ENCODE measurements around the gene TBL1XR1. TPM values are rescaled to one million over a fixed set of nuclear protein-coding genes. Genes with fewer than 3 reads are reported as not detected.

Gene TBL1XR1
- total and polyA plus RNA-seq, 2 of the 4 experiments (the other 2 are of a cell fraction) = 25.2 to 170 TPM

DNA sequence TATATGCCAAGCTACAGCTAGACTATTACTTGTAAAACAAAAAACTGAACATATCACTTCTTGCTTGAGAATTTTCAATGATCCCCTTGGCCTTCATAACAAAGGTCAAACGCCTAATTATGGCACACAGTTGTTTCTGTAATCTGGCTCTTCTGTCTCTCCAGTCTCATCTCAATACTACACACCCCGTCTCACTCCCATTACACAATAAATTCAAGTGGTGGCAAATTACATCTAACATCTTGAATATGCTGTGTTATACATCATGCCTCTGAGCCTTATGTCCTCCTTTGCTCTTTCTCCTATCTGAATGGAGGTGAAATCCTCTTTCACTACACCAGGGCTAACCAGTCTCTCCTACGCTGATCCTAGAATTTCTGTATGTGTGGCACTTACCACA lies 140.4 kb downstream of the TBL1XR1 start:
- H2BK20ac ChIP-seq (ENCODE audit: low read depth, low read length) = no peak overlapping the region
- no CpG with 5 or more reads among the region's 3 CpGs for WGBS, 2 experiments (ENCODE audit: extremely low coverage in 2 of 2, insufficient read length in 1 of 2)
- ChIA-PET CTCF (no interaction called here), POLR2A (ENCODE audit: unreplicated experiment) (no interaction called here)
- H3K27me3 ChIP-seq (ENCODE audit: control insufficient read depth, insufficient read depth, low read length) = no peaks in the 10 kb centered on the region
- no peak overlapping the region for H2BK120ac ChIP-seq (ENCODE audit: low read depth, low read length)
- no peak for DNase-seq
- no peak overlapping the region for H3K4me3 ChIP-seq (ENCODE audit: insufficient read depth, low read depth, low read length)
- no peak overlapping the region for H3K56ac ChIP-seq (ENCODE audit: extremely low read depth, insufficient read depth, low read length)
- H4K20me1 ChIP-seq (ENCODE audit: insufficient read depth, low read length) = no peaks in the 10 kb centered on the region; the same call in 1 of the 2 replicates
- H2BK15ac ChIP-seq (ENCODE audit: low read depth, low read length) = no peak overlapping the region
- no peak overlapping the region for H3K4ac ChIP-seq (ENCODE audit: low read depth, low read length)
- peaks cover 1% of the 10 kb centered on the region for H3K36me3 ChIP-seq (ENCODE audit: control insufficient read depth, insufficient read depth, low read length)
- no peak overlapping the region for H2AK5ac ChIP-seq (ENCODE audit: low read depth, low read length)
- TF ChIP-seq RCOR1 (IDR thresholded peaks at IDR 0.05; ENCODE audit: insufficient replicate concordance, low read length) (no peak), POLR2A (IDR thresholded peaks at IDR 0.05; ENCODE audit: low read depth, low read length) (no peak), RAD21 (IDR thresholded peaks at IDR 0.05; ENCODE audit: low read length) (no peak), BHLHE40 (IDR thresholded peaks at IDR 0.05; ENCODE audit: low read depth, low read length) (no peak), CTCF (conservative IDR thresholded peaks at IDR 0.05; ENCODE audit: low read depth, low read length) (no peak), CHD1 (IDR thresholded peaks at IDR 0.05; ENCODE audit: low read depth, low read length) (no peak), NFE2L2 (IDR thresholded peaks at IDR 0.05; ENCODE audit: low read depth, low read length) (no peak), MAZ (IDR thresholded peaks at IDR 0.05; ENCODE audit: borderline replicate concordance, low read depth, low read length) (no peak), USF2 (IDR thresholded peaks at IDR 0.05; ENCODE audit: low read depth, low read length) (no peak), RFX5 (IDR thresholded peaks at IDR 0.05; ENCODE audit: low read depth, low read length) (no peak)
- TF ChIP-seq, protein P1, sequence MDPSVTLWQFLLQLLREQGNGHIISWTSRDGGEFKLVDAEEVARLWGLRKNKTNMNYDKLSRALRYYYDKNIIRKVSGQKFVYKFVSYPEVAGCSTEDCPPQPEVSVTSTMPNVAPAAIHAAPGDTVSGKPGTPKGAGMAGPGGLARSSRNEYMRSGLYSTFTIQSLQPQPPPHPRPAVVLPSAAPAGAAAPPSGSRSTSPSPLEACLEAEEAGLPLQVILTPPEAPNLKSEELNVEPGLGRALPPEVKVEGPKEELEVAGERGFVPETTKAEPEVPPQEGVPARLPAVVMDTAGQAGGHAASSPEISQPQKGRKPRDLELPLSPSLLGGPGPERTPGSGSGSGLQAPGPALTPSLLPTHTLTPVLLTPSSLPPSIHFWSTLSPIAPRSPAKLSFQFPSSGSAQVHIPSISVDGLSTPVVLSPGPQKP (IDR thresholded peaks at IDR 0.05; ENCODE audit: borderline replicate concordance, low read depth, low read length) = no peak
- H3K79me1 ChIP-seq (ENCODE audit: low read depth in 1 of 2, low read length in 2 of 2) = peaks cover 26 to 61% of the 10 kb centered on the region in 2 experiments; a peak in 3 of 4 replicates
- no peaks in the 10 kb centered on the region for H3K9me3 ChIP-seq (ENCODE audit: control insufficient read depth, insufficient read depth, low read length)
- in situ Hi-C loops (cut with MboI; ENCODE audit: low sequenced_read_pairs) = loop anchor here (10.0 to 25.0 kb wide), 3 partner anchors 298 to 1328 kb away; no protein-coding TSS in a partner anchor
- H3K9ac ChIP-seq (ENCODE audit: low read depth, low read length) = no peak overlapping the region
- H2AK9ac ChIP-seq (replicated peaks; ENCODE audit: low read depth, low read length, poor library complexity) = no peak overlapping the region
- H3K27ac ChIP-seq (ENCODE audit: insufficient read depth, low read length) = no peak overlapping the region
- H4K91ac ChIP-seq (ENCODE audit: insufficient read depth, low read depth, low read length) = no peak overlapping the region
- no TSS peak for BruUV-seq (replicated peaks)
- no peaks in the 10 kb centered on the region; the same call in 1 of the 2 replicates for H3K9me1 ChIP-seq (ENCODE audit: insufficient read depth, low read length)
- H2AFZ ChIP-seq (replicated peaks; ENCODE audit: low read length, poor library complexity) = no peak overlapping the region
- H3K14ac ChIP-seq (replicated peaks; ENCODE audit: low read depth, low read length) = no peak overlapping the region
- dilution Hi-C loops (cut with HindIII; ENCODE audit: low sequenced_read_pairs, unreplicated experiment) = no loop called here
- peaks cover 2% of the 10 kb centered on the region; the same call in 1 of the 2 replicates for H3K4me1 ChIP-seq (ENCODE audit: control insufficient read depth, insufficient read depth, low read length)
- H4K8ac ChIP-seq (ENCODE audit: low read depth in 2 of 2, low read length in 2 of 2) = no peak overlapping the region
- no peak overlapping the region; the same call in 1 of the 2 replicates for H3K23ac ChIP-seq (ENCODE audit: low read depth, low read length)
- intact Hi-C loops (cut with micrococcal nuclease) = loop anchor here (10.0 kb wide), 1 partner anchor 768 kb away; no protein-coding TSS in a partner anchor
- no peak overlapping the region for H4K5ac ChIP-seq (ENCODE audit: low read depth, low read length)
- H3K4me2 ChIP-seq (ENCODE audit: low read depth, low read length) = no peak overlapping the region
- H3K18ac ChIP-seq (ENCODE audit: low read depth, low read length) = no peak overlapping the region
- H2BK5ac ChIP-seq (ENCODE audit: low read depth, low read length, poor library complexity, severe bottlenecking) = no peak overlapping the region
- ATAC-seq (ENCODE audit: low read depth) = no peak

Data from IMR-90 (cell line).